ENCODE measurements around the gene RNF7.

GRCh38 chr3:141690431-141691072, 47.5 kb upstream of the RNF7 start:
- TF ChIP-seq EZH2phosphoT487 (IDR thresholded peaks at IDR 0.05; ENCODE audit: insufficient read depth, low read depth): no peak
- TF ChIP-seq EZH2 (IDR thresholded peaks at IDR 0.05; ENCODE audit: insufficient read depth, poor library complexity, severe bottlenecking): no peak
